Dermis blood vessel endothelial cell (primary cell): ENCODE results near the gene COLEC12. TPM values are rescaled to one million over a fixed set of nuclear protein-coding genes. Genes with fewer than 3 reads are reported as not detected.
"Not testable (repeated sequence)": the region's sequence is repeated elsewhere in the genome, so short reads cannot be mapped to it uniquely, and the experiment has no call there.

Experiments
- DNase-seq: peaks from one replicate; pipeline ENCODE4 v3.0.0; 2010
- total RNA-seq: library from RNA; depleted of rRNA; stranded (reverse); fragments of >200 nt; gene quantifications from 2 replicates; pipeline ENCODE4 v1.2.3, GENCODE V29; 2014

Gene COLEC12
- total RNA-seq, 1 donor from 2014 or later = 45.1 TPM

- no peak for DNase-seq
Measured at GRCh38 chr18:407191-407590, 93.3 kb downstream of the COLEC12 start.

- no peak for DNase-seq
Measured at GRCh38 chr18:406677-407076, 93.8 kb downstream of the COLEC12 start.

GRCh38 chr18:405006-405405 lies 95.5 kb downstream of the COLEC12 start:
- not testable (repeated sequence) for DNase-seq

GRCh38 chr18:404061-404636 lies 96.4 kb downstream of the COLEC12 start:
- no peak for DNase-seq

GRCh38 chr18:402129-402528 lies 98.4 kb downstream of the COLEC12 start:
- no peak for DNase-seq

- no peak for DNase-seq
Measured at GRCh38 chr18:400456-400855, 100.0 kb downstream of the COLEC12 start.

- DNase-seq = no peak
Measured at GRCh38 chr18:399631-400135, 100.8 kb downstream of the COLEC12 start.

GRCh38 chr18:398935-399630 lies 101.4 kb downstream of the COLEC12 start:
- DNase-seq = no peak

GRCh38 chr18:396556-396955 lies 103.9 kb downstream of the COLEC12 start:
- DNase-seq = no peak

GRCh38 chr18:396251-396555 lies 104.3 kb downstream of the COLEC12 start:
- no peak for DNase-seq

GRCh38 chr18:395456-396250 lies 104.8 kb downstream of the COLEC12 start:
- DNase-seq = peak; percentile 26

- peak; percentile 6 for DNase-seq
Measured at GRCh38 chr18:394987-395362, 105.5 kb downstream of the COLEC12 start.

GRCh38 chr18:394262-394986 lies 106.1 kb downstream of the COLEC12 start:
- no peak for DNase-seq

- DNase-seq = no peak
Measured at GRCh38 chr18:393574-393957, 106.9 kb downstream of the COLEC12 start.

GRCh38 chr18:392928-393573 lies 107.5 kb downstream of the COLEC12 start:
- no peak for DNase-seq

- no peak for DNase-seq
Measured at GRCh38 chr18:390741-391478, 109.6 kb downstream of the COLEC12 start.

- no peak for DNase-seq
Measured at GRCh38 chr18:389658-390357, 110.7 kb downstream of the COLEC12 start.

- DNase-seq = no peak
Measured at GRCh38 chr18:388200-388599, 112.3 kb downstream of the COLEC12 start.

GRCh38 chr18:386994-387393 lies 113.5 kb downstream of the COLEC12 start:
- DNase-seq = no peak

GRCh38 chr18:384897-385296 lies 115.6 kb downstream of the COLEC12 start:
- DNase-seq = no peak

GRCh38 chr18:383135-383534 lies 117.4 kb downstream of the COLEC12 start:
- DNase-seq = no peak
